K562 (cell line): ENCODE data around the gene OLFML2A. TPM values are rescaled to one million over a fixed set of nuclear protein-coding genes. Genes with fewer than 3 reads are reported as not detected.

Experiments
- DEAF1 ChIP-seq: fragments of 450-650 bp; formaldehyde crosslinking; IDR thresholded peaks from 2 replicates; pipeline ENCODE4 v1.4.0; 2020; ENCODE audit warnings: mild to moderate bottlenecking, moderate library complexity
- ILF3 ChIP-seq: fragments of 450-650 bp; IDR thresholded peaks from 2 replicates; pipeline ENCODE4 v1.6.1; 2018; ENCODE audit warnings: antibody characterized with exemption, mild to moderate bottlenecking, moderate library complexity, borderline replicate concordance
- MTF1 ChIP-seq: fragments of 250-450 bp; sonication (Bioruptor Pico); IDR thresholded peaks from 2 replicates; pipeline ENCODE4 v1.9.0; 2021; ENCODE audit warnings: moderate library complexity, mild to moderate bottlenecking, inconsistent platforms, borderline replicate concordance
- NEUROD1 ChIP-seq: fragments of 150-350 bp; IDR thresholded peaks from 2 replicates; pipeline ENCODE4 v1.6.1; 2014; ENCODE audit warnings: borderline replicate concordance, low read length, low read depth; ENCODE audit not compliant: partially characterized antibody
- SNAPC5 ChIP-seq: fragments of 250-450 bp; sonication (Bioruptor Pico); IDR thresholded peaks from 2 replicates; pipeline ENCODE4 v1.8.0; 2021; ENCODE audit warnings: moderate library complexity, mild to moderate bottlenecking, inconsistent platforms
- YBX1 ChIP-seq: fragments of 450-650 bp; IDR thresholded peaks from 2 replicates; pipeline ENCODE4 v1.7.1; 2016; ENCODE audit warnings: mild to moderate bottlenecking
- ZNF165 ChIP-seq: fragments of 250-450 bp; sonication (Bioruptor Pico); IDR thresholded peaks from 2 replicates; pipeline ENCODE4 v1.4.0; 2020; ENCODE audit warnings: borderline replicate concordance
- ZNF354B ChIP-seq: fragments of 250-450 bp; sonication (Bioruptor Pico); IDR thresholded peaks from 2 replicates; pipeline ENCODE4 v1.4.0; 2020
- polyA plus RNA-seq, 8 experiments: library from polyadenylated mRNA; depleted of rRNA in 4 of 8; stranded (reverse) in 5 of 8; unstranded in 3 of 8; fragments of >200 nt; fragmentation: Nextera tagmentation in 2 of 8; fragmentation: Illumina TruSeq in 1 of 8; extraction: Ambion mirVana in 2 of 8; extraction: Trizol in 1 of 8; gene quantifications; 2 replicates each; pipeline versions ENCODE4 v1.2.1 to v1.2.3, GENCODE V29; 2011 to 2014; ENCODE audit warnings: inconsistent platforms in 1 of 8, missing spikeins in 1 of 8
- total RNA-seq, 7 experiments: library from RNA; depleted of rRNA in 6 of 7; stranded (reverse); fragments of >200 nt in 6 of 7; fragmentation: Illumina TruSeq in 2 of 7; extraction: Trizol in 2 of 7; gene quantifications; 2 replicates each; pipeline versions ENCODE4 v1.2.1 to v1.2.3, GENCODE V29; 2011 to 2021; ENCODE audit warnings: low replicate concordance in 1 of 7
- TF ChIP-seq, protein P1 (sequence below): sonication (generic); formaldehyde crosslinking; IDR thresholded peaks from 2 replicates; pipeline ENCODE4 v1.4.0; 2020; ENCODE audit warnings: mild to moderate bottlenecking, missing genetic modification reagents

OLFML2A gene
- total and polyA plus RNA-seq, 9 of the 15 experiments (the other 6 are each of a cell fraction or from before 2014, with no cell fraction given), result 0.16 TPM; not detected in 8

- TF ChIP-seq DEAF1 (CRISPR knock-in tag) (no peak), ZNF354B (CRISPR knock-in tag) (no peak), SNAPC5 (CRISPR knock-in tag) (no peak), ILF3 (no peak), ZNF165 (CRISPR knock-in tag) (no peak), NEUROD1 (no peak), MTF1 (CRISPR knock-in tag) (no peak), YBX1 (no peak)
- TF ChIP-seq, protein P1, sequence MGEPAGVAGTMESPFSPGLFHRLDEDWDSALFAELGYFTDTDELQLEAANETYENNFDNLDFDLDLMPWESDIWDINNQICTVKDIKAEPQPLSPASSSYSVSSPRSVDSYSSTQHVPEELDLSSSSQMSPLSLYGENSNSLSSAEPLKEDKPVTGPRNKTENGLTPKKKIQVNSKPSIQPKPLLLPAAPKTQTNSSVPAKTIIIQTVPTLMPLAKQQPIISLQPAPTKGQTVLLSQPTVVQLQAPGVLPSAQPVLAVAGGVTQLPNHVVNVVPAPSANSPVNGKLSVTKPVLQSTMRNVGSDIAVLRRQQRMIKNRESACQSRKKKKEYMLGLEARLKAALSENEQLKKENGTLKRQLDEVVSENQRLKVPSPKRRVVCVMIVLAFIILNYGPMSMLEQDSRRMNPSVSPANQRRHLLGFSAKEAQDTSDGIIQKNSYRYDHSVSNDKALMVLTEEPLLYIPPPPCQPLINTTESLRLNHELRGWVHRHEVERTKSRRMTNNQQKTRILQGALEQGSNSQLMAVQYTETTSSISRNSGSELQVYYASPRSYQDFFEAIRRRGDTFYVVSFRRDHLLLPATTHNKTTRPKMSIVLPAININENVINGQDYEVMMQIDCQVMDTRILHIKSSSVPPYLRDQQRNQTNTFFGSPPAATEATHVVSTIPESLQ (CRISPR knock-in tag), result no peak
These were observed 64.3 kb downstream of the OLFML2A start (continued) for GRCh38 chr9:124841075-124841821.
